Measurements from ENCODE around the gene P2RX3.

Gene P2RX3

GRCh38 chr11:57419146-57419545, 81.0 kb downstream of the P2RX3 start:
- Histone ChIP-seq H3K4me3 (replicated peaks; ENCODE audit: low read depth, low read length) (no peak overlapping the region), H3K36me3 (ENCODE audit: control insufficient read depth, insufficient read depth, low read length) (peaks cover 56% of the 10 kb centered on the region), H3K27me3 (replicated peaks; ENCODE audit: control insufficient read depth, insufficient read depth, low read length) (no peaks in the 10 kb centered on the region)
- no peak for TF ChIP-seq CTCF (IDR thresholded peaks at IDR 0.05; ENCODE audit: insufficient read depth, low read length, poor library complexity, severe bottlenecking)
- DNase-seq (ENCODE audit: extremely low read depth, insufficient read length) = no peak

GRCh38 chr11:57421066-57421465, 82.9 kb downstream of the P2RX3 start:
- Histone ChIP-seq H3K4me3 (replicated peaks; ENCODE audit: low read depth, low read length) (no peak overlapping the region), H3K36me3 (ENCODE audit: control insufficient read depth, insufficient read depth, low read length) (peaks cover 49% of the 10 kb centered on the region), H3K27me3 (replicated peaks; ENCODE audit: control insufficient read depth, insufficient read depth, low read length) (no peaks in the 10 kb centered on the region)
- DNase-seq (ENCODE audit: extremely low read depth, insufficient read length) = no peak
- TF ChIP-seq CTCF (IDR thresholded peaks at IDR 0.05; ENCODE audit: insufficient read depth, low read length, poor library complexity, severe bottlenecking) = no peak

- DNase-seq (ENCODE audit: extremely low read depth, insufficient read length) = no peak
- peaks cover 44% of the 10 kb centered on the region for H3K36me3 ChIP-seq (ENCODE audit: control insufficient read depth, insufficient read depth, low read length)
- no peak for TF ChIP-seq CTCF (IDR thresholded peaks at IDR 0.05; ENCODE audit: insufficient read depth, low read length, poor library complexity, severe bottlenecking)
- no peaks in the 10 kb centered on the region for H3K27me3 ChIP-seq (replicated peaks; ENCODE audit: control insufficient read depth, insufficient read depth, low read length)
- H3K4me3 ChIP-seq (replicated peaks; ENCODE audit: low read depth, low read length) = no peak overlapping the region
Measured at GRCh38 chr11:57421805-57422204, 83.7 kb downstream of the P2RX3 start.

All from GM06990 (cell line).